C4-2B (cell line): ENCODE results near the gene GALNT17.

ENCODE experiments used
- H3K27ac ChIP-seq: fragments of 450-650 bp; 2 replicates; pipeline ENCODE4 v1.5.1; 2017
- CTCF ChIP-seq: fragments of 450-650 bp; conservative IDR thresholded peaks from 2 replicates; pipeline ENCODE4 v1.5.1; 2017; ENCODE audit warnings: mild to moderate bottlenecking
- ZFX ChIP-seq: fragments of 450-650 bp; IDR thresholded peaks from 2 replicates; pipeline ENCODE4 v1.6.1; 2017

The GALNT17 gene

GRCh38 chr7:71470326-71470725 is 338.4 kb downstream of the GALNT17 start:
- TF ChIP-seq ZFX: no peak
- TF ChIP-seq CTCF: no peak
- H3K27ac ChIP-seq: no peak overlapping the region

GRCh38 chr7:71470830-71471229 is 338.9 kb downstream of the GALNT17 start:
- no peak overlapping the region for H3K27ac ChIP-seq
- TF ChIP-seq CTCF (no peak), ZFX (no peak)

- no peak overlapping the region for H3K27ac ChIP-seq
- no peak for TF ChIP-seq ZFX
- TF ChIP-seq CTCF: no peak
Observed at GRCh38 chr7:71472962-71473361, 341.0 kb downstream of the GALNT17 start.

GRCh38 chr7:71473366-71473967 is 341.5 kb downstream of the GALNT17 start:
- H3K27ac ChIP-seq: no peak overlapping the region
- TF ChIP-seq CTCF (no peak), ZFX (no peak)

GRCh38 chr7:71477441-71477840 is 345.5 kb downstream of the GALNT17 start:
- TF ChIP-seq CTCF: no peak
- TF ChIP-seq ZFX: no peak
- H3K27ac ChIP-seq: no peak overlapping the region

GRCh38 chr7:71479231-71479630 is 347.3 kb downstream of the GALNT17 start:
- TF ChIP-seq ZFX (no peak), CTCF (no peak)
- H3K27ac ChIP-seq: no peak overlapping the region

- no peak for TF ChIP-seq CTCF
- TF ChIP-seq ZFX: no peak
- no peak overlapping the region for H3K27ac ChIP-seq
Observed at GRCh38 chr7:71480791-71481190, 348.8 kb downstream of the GALNT17 start.
